Prostate gland (tissue), 2 donors: Measurements from ENCODE around the gene SDHAF4.

Experiments used
- POLR2A ChIP-seq: fragments of 450-650 bp; IDR thresholded peaks from one replicate; pipeline ENCODE4 v1.6.1; 2016; ENCODE audit warnings: antibody characterized with exemption, mild to moderate bottlenecking
- POLR2AphosphoS5 ChIP-seq: sonication (generic); formaldehyde crosslinking; IDR thresholded peaks from one replicate; pipeline ENCODE4 v1.6.1; 2017; ENCODE audit warnings: antibody characterized with exemption
- TF ChIP-seq, protein P1 (sequence below), 4 experiments: fragments of 200-600 bp in 2 of 4; fragments of 450-650 bp in 2 of 4; sonication (generic) in 2 of 4; IDR thresholded peaks; 1 replicate in 3 of 4; 2 replicates in 1 of 4; pipeline ENCODE4 v1.5.1; 2016 to 2019; ENCODE audit warnings: antibody characterized with exemption in 4 of 4, mild to moderate bottlenecking in 2 of 4, moderate library complexity in 2 of 4

DNA sequence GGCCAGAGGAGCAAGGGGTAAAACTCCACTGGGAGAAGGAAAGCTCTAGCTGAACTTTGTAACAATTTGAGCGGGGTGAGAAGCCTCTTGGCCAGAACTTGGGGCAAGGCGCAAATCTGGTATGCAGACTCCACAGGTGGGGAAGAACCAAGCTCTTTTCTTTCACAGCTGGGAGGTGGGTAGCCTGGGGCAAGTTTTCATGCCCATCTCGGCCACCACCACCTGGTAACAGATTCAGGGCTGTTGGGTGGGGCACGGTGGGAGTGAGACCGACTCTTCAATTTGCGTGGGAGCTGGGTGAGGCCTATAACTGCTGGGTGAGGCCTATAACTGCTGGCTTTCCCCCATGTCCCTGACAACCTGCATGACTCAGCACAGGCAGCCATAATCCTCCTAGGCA, 37.5 kb downstream of the SDHAF4 start:
- TF ChIP-seq, protein P1, sequence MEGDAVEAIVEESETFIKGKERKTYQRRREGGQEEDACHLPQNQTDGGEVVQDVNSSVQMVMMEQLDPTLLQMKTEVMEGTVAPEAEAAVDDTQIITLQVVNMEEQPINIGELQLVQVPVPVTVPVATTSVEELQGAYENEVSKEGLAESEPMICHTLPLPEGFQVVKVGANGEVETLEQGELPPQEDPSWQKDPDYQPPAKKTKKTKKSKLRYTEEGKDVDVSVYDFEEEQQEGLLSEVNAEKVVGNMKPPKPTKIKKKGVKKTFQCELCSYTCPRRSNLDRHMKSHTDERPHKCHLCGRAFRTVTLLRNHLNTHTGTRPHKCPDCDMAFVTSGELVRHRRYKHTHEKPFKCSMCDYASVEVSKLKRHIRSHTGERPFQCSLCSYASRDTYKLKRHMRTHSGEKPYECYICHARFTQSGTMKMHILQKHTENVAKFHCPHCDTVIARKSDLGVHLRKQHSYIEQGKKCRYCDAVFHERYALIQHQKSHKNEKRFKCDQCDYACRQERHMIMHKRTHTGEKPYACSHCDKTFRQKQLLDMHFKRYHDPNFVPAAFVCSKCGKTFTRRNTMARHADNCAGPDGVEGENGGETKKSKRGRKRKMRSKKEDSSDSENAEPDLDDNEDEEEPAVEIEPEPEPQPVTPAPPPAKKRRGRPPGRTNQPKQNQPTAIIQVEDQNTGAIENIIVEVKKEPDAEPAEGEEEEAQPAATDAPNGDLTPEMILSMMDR (IDR thresholded peaks at IDR 0.05): no peak
- no peak for TF ChIP-seq POLR2A
- TF ChIP-seq POLR2AphosphoS5: no peak
